ENCODE data around the gene TUBB4A.

The TUBB4A gene

GRCh38 chr19:6464070-6464873, 37.8 kb downstream of the TUBB4A start, which contains the start of gene CRB3:
Gene CRB3, plus strand, starts transcription at chr19:6464271. Its CDS starts 431 bp downstream, at chr19:6464702.
- peak within 1 kb of the TSS; percentile 83 for H3K4me3 ChIP-seq (ENCODE audit: low read length)
- peak within 1 kb of the TSS; percentile 92 for H3K27ac ChIP-seq (ENCODE audit: low read length)
- H3K36me3 ChIP-seq (replicated peaks; ENCODE audit: low read depth, low read length): peaks cover 34% of the 10 kb centered on the region
- TF ChIP-seq EZH2phosphoT487 (IDR thresholded peaks at IDR 0.05; ENCODE audit: low read depth) (no peak), CTCF (IDR thresholded peaks at IDR 0.05; ENCODE audit: low read depth, low read length) (no peak)
- H3K4me1 ChIP-seq (ENCODE audit: low read length): peaks cover 48% of the 10 kb centered on the region
- H3K4me2 ChIP-seq (ENCODE audit: low read length): peak within 1 kb of the TSS; percentile 82
- H3K79me2 ChIP-seq (ENCODE audit: low read length): peaks cover 36% of the 10 kb centered on the region
- H3K27me3 ChIP-seq (ENCODE audit: low read depth, low read length): no peaks in the 10 kb centered on the region
- peak within 1 kb of the TSS; percentile 92 for H3K9ac ChIP-seq (ENCODE audit: low read length)
- no peaks in the 10 kb centered on the region for H4K20me1 ChIP-seq (ENCODE audit: insufficient read depth, low read length)
- H2AFZ ChIP-seq (ENCODE audit: low read depth, low read length): no peak within 1 kb of the TSS; the same call in 1 of the 2 replicates
- no peaks in the 10 kb centered on the region for H3K9me3 ChIP-seq (ENCODE audit: insufficient read depth, low read length)

- H4K20me1 ChIP-seq (ENCODE audit: insufficient read depth, low read length): no peaks in the 10 kb centered on the region
- peaks cover 26% of the 10 kb centered on the region for H3K36me3 ChIP-seq (replicated peaks; ENCODE audit: low read depth, low read length)
- H3K27me3 ChIP-seq (ENCODE audit: low read depth, low read length): no peaks in the 10 kb centered on the region
- H2AFZ ChIP-seq (ENCODE audit: low read depth, low read length): peak overlapping the region; percentile 4; the same call in 1 of the 2 replicates
- TF ChIP-seq EZH2phosphoT487 (IDR thresholded peaks at IDR 0.05; ENCODE audit: low read depth): no peak
- peak; percentile 37 for TF ChIP-seq CTCF (IDR thresholded peaks at IDR 0.05; ENCODE audit: low read depth, low read length)
- H3K4me3 ChIP-seq (ENCODE audit: low read length): peak overlapping the region; percentile 85
- H3K9me3 ChIP-seq (ENCODE audit: insufficient read depth, low read length): 0 out of 2 replicates have a peak, but pooled peaks cover under 1% of the 10 kb centered on the region
- H3K27ac ChIP-seq (ENCODE audit: low read length): peak overlapping the region; percentile 87
- peaks cover 38% of the 10 kb centered on the region for H3K4me1 ChIP-seq (ENCODE audit: low read length)
- H3K4me2 ChIP-seq (ENCODE audit: low read length): peak overlapping the region; percentile 94
- peaks cover 40% of the 10 kb centered on the region for H3K79me2 ChIP-seq (ENCODE audit: low read length)
- H3K9ac ChIP-seq (ENCODE audit: low read length): peak overlapping the region; percentile 85
These were observed 41.8 kb downstream of the TUBB4A start for GRCh38 chr19:6460099-6460884.

- peak within 1 kb of the TSS; percentile 4; the same call in 1 of the 2 replicates for H2AFZ ChIP-seq (ENCODE audit: low read depth, low read length)
- peak within 1 kb of the TSS; percentile 85 for H3K9ac ChIP-seq (ENCODE audit: low read length)
These were observed 42.6 kb downstream of the TUBB4A start, which contains the start of gene SLC25A23 for GRCh38 chr19:6459262-6460098. Gene SLC25A23, minus strand, starts transcription at chr19:6459792. Its CDS starts 164 bp downstream, at chr19:6459628.

More at GRCh38 chr19:6459262-6460098, 42.6 kb downstream of the TUBB4A start, which contains the start of gene SLC25A23:
- Histone ChIP-seq H4K20me1 (ENCODE audit: insufficient read depth, low read length) (no peaks in the 10 kb centered on the region), H3K9me3 (ENCODE audit: insufficient read depth, low read length) (peaks cover 9% of the 10 kb centered on the region; the same call in 1 of the 2 replicates), H3K36me3 (replicated peaks; ENCODE audit: low read depth, low read length) (peaks cover 35% of the 10 kb centered on the region), H3K27me3 (ENCODE audit: low read depth, low read length) (no peaks in the 10 kb centered on the region), H3K4me3 (ENCODE audit: low read length) (peak within 1 kb of the TSS; percentile 85), H3K79me2 (ENCODE audit: low read length) (peaks cover 32% of the 10 kb centered on the region), H3K4me2 (ENCODE audit: low read length) (peak within 1 kb of the TSS; percentile 94), H3K27ac (ENCODE audit: low read length) (peak within 1 kb of the TSS; percentile 87), H3K4me1 (ENCODE audit: low read length) (peaks cover 35% of the 10 kb centered on the region)
- TF ChIP-seq EZH2phosphoT487 (IDR thresholded peaks at IDR 0.05; ENCODE audit: low read depth) (no peak), CTCF (IDR thresholded peaks at IDR 0.05; ENCODE audit: low read depth, low read length) (no peak)
